GM18951 (cell line): ENCODE data around the gene GPATCH3.
"Not testable (repeated sequence)": the region's sequence is repeated elsewhere in the genome, so short reads cannot be mapped to it uniquely, and the experiment has no call there.

Source experiments
- POLR2A ChIP-seq: IDR thresholded peaks from 4 replicates; pipeline ENCODE4 v1.6.1; 2011; ENCODE audit warnings: mild to moderate bottlenecking; ENCODE audit not compliant: insufficient read length, insufficient read depth; ENCODE audit errors: extremely low read depth
- in situ Hi-C: fragments of 300-500 bp; cut with MboI; formaldehyde crosslinking; loops from one replicate; pipeline ENCODE4 v1.12.0; 2022; ENCODE audit warnings: low sequenced_read_pairs, mixed read lengths, inconsistent platforms; ENCODE audit not compliant: unreplicated experiment

The GPATCH3 gene

DNA sequence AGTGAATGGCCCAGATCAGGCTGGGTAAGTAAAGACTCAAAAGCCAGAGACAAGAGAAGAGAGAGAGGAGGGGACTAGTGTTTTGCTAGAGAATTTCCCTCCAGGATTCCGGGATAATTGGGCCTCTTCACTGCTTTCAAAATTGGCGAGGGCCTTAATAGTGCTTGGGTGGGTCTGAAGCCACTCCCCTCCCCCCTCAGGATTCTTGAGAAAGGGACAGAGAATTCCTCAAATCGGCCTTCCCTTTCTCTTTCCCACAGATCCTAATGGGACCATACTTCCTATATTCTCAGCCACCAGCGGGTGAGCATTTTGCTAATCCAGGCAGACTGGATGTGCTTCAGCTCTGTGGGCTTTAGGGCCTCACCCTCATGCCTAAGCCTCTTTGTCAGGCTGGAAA lies 25.4 kb downstream of the GPATCH3 start:
- in situ Hi-C loops: no loop called here
- no peak for TF ChIP-seq POLR2A

DNA sequence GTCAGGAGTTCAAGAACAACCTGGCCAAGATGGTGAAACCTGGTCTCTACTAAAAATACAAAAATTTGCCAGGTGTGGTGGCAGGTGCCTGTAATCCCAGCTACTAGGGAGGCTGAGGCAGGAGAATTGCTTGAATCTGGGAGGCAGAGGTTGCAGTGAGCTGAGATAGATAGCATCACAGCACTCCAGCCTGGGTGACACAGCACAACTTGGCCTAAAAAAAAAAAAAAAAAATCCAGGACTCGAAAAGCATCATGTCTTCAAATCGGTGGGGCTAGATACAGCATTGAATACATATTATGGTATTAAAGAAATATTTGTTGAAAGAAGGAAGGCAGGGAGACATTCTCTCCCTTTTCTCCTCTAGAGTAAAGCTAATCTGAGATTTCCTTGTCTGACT lies 27.2 kb downstream of the GPATCH3 start:
- in situ Hi-C loops: not testable (repeated sequence)

DNA sequence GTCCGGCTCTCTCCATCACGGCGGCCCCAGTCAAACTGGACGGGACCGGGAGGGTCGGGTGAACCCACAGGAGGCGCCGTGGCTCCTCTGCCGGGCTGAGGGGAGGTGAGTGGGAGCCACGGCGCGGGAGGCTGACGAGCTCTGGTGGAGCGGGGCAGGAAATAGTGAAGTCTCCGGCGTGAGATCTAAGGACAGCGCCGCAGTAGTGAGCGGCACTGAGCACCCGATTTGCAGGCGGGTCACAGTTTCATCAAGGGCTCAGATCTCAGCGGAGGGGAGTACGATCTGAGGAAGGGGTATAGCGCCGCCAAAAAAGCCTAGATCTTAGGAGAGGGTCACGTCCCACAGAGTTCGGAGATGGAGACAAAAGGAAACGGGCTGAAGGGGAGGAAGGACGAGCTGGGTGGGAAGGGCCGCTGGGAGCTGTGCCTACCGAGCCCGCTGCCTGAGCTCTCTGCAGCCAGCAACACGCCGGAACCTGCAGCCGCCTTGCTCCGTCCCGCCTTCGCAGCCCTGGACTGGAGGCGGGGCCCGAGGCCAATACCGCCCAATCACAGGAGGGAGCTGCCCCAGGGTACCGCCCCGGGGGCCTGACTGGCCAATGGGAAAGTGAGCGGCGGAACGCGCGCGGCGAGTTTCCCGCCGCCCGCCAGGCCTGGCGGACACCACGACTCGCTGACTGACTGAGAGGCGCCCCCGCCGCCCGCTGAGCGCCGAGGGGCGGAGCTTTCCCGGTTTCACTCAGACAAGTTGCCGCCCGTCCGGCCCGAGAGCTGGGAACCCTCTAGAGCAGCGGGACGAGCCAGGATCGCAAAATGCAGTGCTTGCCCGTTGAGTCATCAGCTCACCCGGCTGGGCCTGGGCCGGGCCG lies 35.4 kb downstream of the GPATCH3 start:
- TF ChIP-seq POLR2A: peak; percentile 99
- in situ Hi-C loops: no loop called here

DNA sequence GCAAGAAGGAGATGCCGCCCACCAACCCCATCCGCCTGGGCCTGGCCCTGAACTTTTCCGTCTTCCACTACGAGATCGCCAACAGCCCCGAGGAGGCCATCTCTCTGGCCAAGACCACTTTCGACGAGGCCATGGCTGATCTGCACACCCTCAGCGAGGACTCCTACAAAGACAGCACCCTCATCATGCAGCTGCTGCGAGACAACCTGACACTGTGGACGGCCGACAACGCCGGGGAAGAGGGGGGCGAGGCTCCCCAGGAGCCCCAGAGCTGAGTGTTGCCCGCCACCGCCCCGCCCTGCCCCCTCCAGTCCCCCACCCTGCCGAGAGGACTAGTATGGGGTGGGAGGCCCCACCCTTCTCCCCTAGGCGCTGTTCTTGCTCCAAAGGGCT lies 36.6 kb downstream of the GPATCH3 start:
- in situ Hi-C loops: no loop called here

DNA sequence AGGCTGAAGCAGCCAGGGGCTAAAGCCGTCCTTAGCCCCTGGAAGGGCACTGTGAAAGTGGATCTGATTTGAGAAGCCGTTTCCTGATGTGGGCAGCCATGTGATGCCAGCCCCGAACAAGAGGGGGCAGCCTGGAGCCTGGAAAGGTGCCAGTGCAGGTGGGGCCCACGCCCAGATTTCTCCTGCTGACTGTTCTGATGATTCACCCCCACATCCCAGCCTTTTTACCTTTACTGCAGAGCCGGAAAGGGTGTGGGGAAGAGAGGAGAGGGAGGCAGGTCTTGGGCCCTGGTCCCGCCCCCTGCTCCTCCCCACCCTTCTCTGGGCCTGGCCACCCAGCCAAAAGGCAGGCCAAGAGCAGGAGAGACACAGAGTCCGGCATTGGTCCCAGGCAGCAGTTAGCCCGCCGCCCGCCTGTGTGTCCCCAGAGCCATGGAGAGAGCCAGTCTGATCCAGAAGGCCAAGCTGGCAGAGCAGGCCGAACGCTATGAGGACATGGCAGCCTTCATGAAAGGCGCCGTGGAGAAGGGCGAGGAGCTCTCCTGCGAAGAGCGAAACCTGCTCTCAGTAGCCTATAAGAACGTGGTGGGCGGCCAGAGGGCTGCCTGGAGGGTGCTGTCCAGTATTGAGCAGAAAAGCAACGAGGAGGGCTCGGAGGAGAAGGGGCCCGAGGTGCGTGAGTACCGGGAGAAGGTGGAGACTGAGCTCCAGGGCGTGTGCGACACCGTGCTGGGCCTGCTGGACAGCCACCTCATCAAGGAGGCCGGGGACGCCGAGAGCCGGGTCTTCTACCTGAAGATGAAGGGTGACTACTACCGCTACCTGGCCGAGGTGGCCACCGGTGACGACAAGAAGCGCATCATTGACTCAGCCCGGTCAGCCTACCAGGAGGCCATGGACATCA lies 37.2 kb downstream of the GPATCH3 start, which contains the start of gene SFN:
TSS of gene SFN (plus strand) at position 369 of the 904 bp plus-strand sequence. CDS start at position 433, 64 bp downstream.
- in situ Hi-C loops: no loop called here
- no peak for TF ChIP-seq POLR2A

More for the DNA sequence above, 36.6 kb downstream of the GPATCH3 start:
- TF ChIP-seq POLR2A: no peak

DNA sequence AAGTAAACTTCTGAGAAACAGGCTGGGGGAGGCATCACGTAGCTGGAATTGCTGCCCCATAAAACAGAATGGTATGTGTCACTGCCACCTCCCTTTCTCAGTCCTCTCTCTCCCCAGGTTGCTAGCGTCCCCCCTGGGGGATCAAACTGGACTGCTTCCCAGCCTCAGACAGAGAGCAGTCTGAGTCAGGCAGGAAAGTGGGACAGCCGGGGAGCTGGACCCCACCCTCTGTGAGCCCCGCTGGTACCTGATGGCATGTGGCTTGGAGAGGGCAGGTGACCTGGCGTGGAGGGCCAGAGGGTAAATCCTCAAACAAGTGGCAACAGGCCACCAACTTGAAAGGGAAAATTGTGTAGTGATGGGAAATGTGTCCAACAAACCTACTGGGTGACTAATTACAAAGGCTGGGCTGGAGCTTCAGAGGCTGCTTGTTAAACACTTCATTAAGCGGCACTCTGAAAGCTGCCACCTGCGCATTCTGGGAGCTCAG lies 38.3 kb downstream of the GPATCH3 start:
- TF ChIP-seq POLR2A: no peak
- in situ Hi-C loops: no loop called here

DNA sequence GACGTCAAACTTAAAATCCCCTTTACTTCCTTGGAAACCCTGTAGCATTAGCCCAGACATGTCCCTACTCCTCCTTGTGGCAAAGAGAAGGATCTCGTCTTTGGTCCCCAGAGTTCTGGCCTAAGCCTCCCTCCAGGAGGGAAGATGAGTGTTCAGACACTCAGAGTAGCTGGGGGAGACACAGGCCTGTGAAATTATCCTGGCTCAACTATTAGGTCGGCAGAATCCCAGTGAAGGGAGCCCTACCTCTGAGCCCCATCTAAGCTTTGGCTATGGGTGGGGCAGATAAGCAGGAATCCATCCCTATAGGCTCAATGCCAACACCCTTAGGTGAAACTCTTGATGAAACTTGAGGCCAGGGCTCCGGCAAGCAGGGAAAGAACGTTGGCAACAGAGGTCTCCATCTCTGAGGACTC lies 39.0 kb downstream of the GPATCH3 start:
- in situ Hi-C loops: no loop called here
- no peak for TF ChIP-seq POLR2A

DNA sequence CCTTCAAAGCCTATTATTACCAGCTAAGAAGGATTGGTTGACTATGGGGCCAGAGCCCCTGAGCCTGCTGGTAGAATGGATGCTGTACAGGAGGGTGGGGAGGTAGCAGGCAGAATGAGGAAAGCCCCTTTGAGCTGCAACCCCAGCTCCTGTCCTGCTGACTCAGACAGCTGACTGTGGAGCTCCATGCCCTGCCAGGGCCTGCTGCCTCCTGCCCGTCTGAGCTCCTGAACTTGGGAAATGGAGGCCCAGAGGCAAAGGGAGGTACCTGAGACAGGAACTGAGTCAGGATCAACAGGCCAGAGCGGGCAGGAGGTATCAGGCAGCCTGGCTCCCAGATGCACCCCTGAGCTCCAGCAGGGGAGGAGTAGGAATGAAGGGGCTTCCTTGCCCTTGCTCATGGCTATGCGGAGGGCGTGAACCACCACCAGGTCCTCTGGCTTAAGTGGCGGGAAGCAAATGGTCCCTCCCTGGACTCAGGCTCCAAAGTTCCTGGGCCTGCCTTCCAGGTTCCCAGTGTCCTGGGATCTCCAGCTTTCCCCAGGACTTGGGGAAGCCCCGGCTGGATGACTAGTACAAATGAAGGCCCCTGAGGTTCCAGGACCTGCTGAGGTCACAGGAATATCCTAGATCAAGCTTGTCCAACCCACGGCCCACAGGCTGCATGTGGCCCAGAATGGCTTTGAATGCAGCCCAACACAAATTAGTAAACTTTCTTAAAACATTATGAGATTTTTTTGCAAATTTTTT lies 41.2 kb downstream of the GPATCH3 start:
- TF ChIP-seq POLR2A: no peak
- in situ Hi-C loops: no loop called here

DNA sequence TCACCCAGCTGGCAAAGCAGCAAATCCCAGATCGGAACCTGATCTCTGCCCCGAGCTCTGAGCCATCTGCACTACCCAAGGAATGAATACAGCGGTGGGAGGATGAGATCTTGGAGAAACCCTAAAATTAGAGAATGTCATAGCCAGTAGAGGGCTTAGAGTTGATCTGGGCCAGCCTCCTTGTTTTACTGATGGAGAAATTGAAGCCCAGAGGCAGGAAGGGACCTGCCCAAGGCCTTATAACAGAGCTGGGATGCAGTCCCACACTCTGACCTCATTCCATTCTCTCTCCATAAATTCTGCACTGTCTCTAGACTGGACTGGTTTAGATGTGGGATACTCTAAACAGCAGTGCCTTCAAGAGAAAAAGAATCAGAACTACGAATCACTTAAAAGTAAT lies 42.1 kb downstream of the GPATCH3 start:
- in situ Hi-C loops: no loop called here
- no peak for TF ChIP-seq POLR2A

DNA sequence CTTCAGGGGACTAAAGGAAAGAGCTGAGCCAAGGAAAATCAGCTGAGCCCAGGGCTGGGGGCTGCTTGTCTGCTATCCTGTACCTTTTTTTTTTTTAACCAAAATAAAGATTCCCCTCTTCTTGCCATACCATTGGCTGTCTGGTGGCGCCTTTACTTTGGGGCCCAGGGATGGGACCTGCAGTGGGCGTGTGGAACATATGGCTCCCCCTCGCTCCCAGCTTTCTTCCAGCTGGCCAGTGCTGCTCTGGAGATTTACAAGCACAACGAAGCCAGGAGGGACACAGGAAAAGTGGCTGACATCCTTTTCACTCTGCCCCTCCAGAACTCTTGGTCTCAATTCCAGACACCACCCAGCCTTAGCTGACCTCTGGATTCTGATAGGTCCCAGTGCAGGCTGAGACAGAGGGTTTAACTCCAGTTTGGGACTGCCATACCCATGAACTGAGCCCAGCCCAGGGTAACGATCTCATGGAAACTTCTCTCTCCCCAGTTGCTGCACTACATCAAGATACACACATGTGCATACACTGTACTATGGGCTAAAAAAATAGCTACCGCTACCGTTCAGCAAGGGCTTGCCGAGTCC lies 42.7 kb downstream of the GPATCH3 start:
- in situ Hi-C loops: no loop called here
- no peak for TF ChIP-seq POLR2A

DNA sequence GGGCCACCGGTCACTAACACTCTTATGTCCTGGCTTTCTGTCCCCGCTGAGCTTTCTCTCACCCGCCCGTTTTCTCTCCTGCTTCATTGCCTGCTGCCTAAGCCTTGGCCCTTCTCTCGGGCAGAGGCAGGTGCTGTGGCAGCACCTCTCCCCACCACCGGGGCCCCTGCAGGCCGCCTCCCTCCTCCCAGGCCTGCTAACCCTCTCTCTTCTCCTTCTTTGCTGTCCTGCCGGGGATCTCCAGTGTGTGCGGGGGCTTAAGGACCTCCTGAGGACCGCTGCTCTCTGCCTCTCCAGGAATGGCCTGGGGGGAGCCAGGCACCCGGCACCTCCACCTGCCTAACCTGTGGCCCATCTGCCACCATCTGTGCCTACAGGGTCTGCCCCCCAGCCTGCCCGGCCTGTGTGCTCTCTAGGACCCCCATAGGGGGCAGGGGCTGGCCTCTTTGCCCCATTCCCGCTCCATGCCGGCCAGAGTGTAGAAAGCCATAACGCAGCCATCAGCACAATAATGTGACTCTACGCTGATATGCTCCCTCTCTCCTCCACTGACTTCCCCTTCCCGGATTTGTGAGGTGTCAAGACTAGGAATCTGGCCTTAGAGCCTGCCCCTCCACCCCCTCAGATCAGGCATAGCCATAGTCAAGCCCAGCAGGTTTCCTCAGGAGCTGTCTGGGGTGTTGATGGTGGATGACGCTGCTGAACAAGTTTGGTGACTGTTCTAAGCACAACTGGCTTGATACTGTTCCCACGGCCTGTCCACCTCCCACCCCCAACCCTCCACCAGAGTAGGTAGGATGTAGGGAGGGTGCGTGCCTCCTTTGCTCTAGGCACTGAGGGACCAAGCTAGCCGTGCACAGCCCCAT lies 43.4 kb downstream of the GPATCH3 start:
- in situ Hi-C loops: no loop called here
- no peak for TF ChIP-seq POLR2A

DNA sequence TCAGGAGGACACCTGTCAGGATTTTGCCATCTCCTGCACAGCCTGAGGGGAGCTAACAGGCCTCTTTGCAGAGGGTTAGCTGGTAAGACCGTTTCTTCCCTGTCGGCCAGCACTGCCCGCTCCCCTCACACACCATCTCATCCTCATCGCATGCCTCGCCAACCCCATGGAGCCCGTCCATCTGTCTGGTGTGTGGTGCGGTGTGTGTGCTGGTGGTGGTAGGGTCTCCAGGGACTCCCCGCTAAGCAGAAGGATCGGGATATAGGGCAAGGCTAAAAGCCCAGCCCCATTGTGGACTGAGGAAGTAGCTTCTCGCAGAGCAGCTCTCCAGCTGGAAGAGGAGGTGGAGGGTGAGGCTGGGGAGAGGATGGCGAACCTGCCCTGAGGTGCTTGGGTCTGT lies 44.1 kb downstream of the GPATCH3 start:
- TF ChIP-seq POLR2A: no peak
- in situ Hi-C loops: no loop called here
